HFFc6 (cell line): ENCODE data around the gene FUOM. TPM values are rescaled to one million over a fixed set of nuclear protein-coding genes. Genes with fewer than 3 reads are reported as not detected.

ENCODE experiments used
- DNase-seq: peaks from one replicate; pipeline ENCODE4 v3.0.0-alpha.2; 2018
- H3K27ac Mint-ChIP-seq: 2 replicates; pipeline ENCODE4 v1.8.0; 2020; ENCODE audit warnings: mild to moderate bottlenecking, mixed read lengths
- H3K27me3 Mint-ChIP-seq: 2 replicates; pipeline ENCODE4 v1.8.0; 2021; ENCODE audit warnings: mild to moderate bottlenecking, moderate library complexity, mixed read lengths; ENCODE audit not compliant: insufficient read depth
- H3K36me3 Mint-ChIP-seq: 2 replicates; pipeline ENCODE4 v1.8.0; 2021; ENCODE audit warnings: low read depth, mixed read lengths
- H3K4me1 Mint-ChIP-seq: 2 replicates; pipeline ENCODE4 v1.8.0; 2020; ENCODE audit warnings: low read depth, mixed read lengths
- H3K4me3 Mint-ChIP-seq: 2 replicates; pipeline ENCODE4 v1.8.0; 2020; ENCODE audit warnings: mild to moderate bottlenecking, moderate library complexity, mixed read lengths
- H3K9me3 Mint-ChIP-seq: 2 replicates; pipeline ENCODE4 v1.8.0; 2020; ENCODE audit warnings: mild to moderate bottlenecking, mixed read lengths
- total RNA-seq, 6 experiments: library from RNA; stranded (reverse); fragmentation: NEBNext Ultra II Directional; extraction: Animal tissue kit (Norgen Biotek cat#: 25700); gene quantifications; 2 replicates in 1 of 6; 3 replicates in 5 of 6; pipeline ENCODE4 v1.2.3, GENCODE V29; 2021
- TF ChIP-seq, protein P1 (sequence below): fragments of 200-600 bp; sonication (generic); IDR thresholded peaks from 2 replicates; pipeline ENCODE4 v1.5.0; 2021; ENCODE audit warnings: antibody characterized with exemption, mild to moderate bottlenecking

The FUOM gene
- total RNA-seq, 6 experiments from 2014 or later, result 0.55 to 8.9 (median 7.8) TPM

DNA sequence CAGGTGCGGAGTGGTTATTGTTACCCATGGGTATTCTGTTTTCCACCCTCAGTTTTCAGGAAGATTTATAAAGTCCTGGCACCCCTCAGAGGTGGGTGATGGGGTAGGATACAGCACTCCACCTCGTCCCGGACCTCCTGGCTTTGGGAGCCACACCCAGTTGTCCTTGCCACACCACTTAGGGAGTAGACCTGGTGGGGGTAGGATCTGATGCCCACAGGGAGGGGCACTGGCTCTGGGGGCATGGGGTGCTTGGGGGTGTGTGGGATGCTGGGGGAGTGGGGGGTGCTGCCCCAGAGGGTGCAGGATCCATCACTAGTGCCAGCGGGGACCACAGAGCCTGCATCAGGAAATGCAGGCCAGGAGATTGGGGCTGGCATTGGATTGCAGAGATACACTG is 44.6 kb downstream of the FUOM start:
- Mint-ChIP-seq H3K27me3 (peaks cover 1% of the 10 kb centered on the region), H3K4me1 (no peaks in the 10 kb centered on the region), H3K36me3 (peaks cover 1% of the 10 kb centered on the region), H3K27ac (no peak overlapping the region), H3K4me3 (no peak overlapping the region), H3K9me3 (no peaks in the 10 kb centered on the region)
- no peak for DNase-seq
- TF ChIP-seq, protein P1, sequence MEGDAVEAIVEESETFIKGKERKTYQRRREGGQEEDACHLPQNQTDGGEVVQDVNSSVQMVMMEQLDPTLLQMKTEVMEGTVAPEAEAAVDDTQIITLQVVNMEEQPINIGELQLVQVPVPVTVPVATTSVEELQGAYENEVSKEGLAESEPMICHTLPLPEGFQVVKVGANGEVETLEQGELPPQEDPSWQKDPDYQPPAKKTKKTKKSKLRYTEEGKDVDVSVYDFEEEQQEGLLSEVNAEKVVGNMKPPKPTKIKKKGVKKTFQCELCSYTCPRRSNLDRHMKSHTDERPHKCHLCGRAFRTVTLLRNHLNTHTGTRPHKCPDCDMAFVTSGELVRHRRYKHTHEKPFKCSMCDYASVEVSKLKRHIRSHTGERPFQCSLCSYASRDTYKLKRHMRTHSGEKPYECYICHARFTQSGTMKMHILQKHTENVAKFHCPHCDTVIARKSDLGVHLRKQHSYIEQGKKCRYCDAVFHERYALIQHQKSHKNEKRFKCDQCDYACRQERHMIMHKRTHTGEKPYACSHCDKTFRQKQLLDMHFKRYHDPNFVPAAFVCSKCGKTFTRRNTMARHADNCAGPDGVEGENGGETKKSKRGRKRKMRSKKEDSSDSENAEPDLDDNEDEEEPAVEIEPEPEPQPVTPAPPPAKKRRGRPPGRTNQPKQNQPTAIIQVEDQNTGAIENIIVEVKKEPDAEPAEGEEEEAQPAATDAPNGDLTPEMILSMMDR, result no peak

DNA sequence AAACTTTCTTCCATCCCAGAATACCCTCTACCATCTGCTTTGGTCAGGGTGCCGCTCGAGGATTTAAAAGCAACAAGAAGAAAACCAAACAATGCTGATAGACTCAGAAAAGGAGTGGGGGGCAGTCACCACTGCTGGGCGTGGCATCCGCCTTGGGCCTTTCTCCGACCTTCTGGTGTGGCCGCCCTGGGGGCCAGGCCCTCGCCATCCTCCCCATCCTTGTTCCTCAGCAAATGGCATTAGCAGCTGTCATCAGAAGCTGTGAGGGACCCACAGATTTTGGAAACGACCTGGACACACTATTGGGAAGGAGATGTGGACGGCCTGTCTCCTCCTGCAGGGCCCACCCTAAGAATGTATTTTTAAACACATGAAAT is 45.1 kb downstream of the FUOM start:
- H3K4me1 Mint-ChIP-seq, result peaks cover 4% of the 10 kb centered on the region
- H3K4me3 Mint-ChIP-seq, result no peak overlapping the region
- TF ChIP-seq, protein P1, result no peak
- H3K9me3 Mint-ChIP-seq, result no peaks in the 10 kb centered on the region
- no peak overlapping the region for H3K27ac Mint-ChIP-seq
- no peak for DNase-seq
- peaks cover 5% of the 10 kb centered on the region for H3K36me3 Mint-ChIP-seq
- H3K27me3 Mint-ChIP-seq, result peaks cover 4% of the 10 kb centered on the region

DNA sequence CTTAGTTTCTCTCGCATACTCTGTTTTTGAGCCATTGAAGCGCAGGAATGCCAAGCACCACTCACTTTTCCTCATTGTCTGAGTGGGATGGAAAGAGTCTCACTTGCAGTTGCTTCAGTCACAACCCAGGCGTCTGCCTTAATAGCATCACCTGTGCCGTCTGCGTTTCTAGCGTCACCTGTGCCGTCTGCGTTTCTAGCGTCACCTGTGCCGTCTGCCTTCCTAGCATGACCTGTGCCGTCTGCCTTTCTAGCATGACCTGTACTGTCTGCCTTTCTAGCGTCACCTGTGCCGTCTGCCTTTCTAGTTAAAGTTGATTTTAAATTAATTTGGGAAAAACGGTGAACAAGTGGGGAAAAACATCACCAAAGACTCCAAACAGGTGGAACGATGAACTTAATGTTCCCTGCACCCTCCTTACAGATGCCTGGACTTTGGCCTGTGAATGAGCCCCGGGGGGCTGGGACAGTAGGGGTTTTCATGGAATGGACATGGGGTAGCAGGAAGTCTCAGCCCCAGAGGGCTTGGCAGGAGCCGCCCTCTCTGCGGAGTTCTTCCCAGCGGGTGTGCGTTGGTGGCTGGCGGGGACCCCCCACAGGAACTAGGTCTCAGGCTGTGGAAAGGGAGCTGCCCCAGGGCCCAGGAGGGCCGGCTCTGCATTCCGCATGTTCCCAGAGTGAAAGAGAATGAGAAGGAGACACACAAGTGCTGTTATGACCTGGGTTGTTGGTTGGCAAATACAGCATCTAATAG is 45.6 kb downstream of the FUOM start:
- Mint-ChIP-seq H3K4me3 (no peak overlapping the region), H3K9me3 (no peaks in the 10 kb centered on the region)

DNA sequence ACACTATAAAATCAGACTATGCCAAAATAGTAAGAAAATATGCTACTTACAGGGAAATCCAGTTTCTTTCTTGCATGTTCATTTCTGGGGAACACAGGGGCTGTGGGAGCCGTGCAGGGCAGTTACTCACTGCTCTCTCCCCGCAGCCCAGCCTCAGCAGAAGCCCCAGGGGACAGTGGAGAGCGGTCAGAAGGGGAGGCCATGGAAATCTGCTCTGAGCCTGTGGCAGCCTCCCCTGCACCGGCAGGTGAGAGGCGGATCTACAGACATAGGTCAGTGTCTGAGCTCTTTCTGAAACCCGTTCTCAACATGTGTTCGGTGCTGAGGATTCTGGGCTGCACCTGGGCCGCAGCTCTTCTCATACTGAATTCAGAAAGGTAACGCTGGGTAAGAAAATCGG is 46.2 kb downstream of the FUOM start:
- no peak overlapping the region for H3K27ac Mint-ChIP-seq
- no peak overlapping the region for H3K4me3 Mint-ChIP-seq
- TF ChIP-seq, protein P1, result no peak
- peaks cover 4% of the 10 kb centered on the region for H3K27me3 Mint-ChIP-seq
- DNase-seq, result no peak
- peaks cover 5% of the 10 kb centered on the region for H3K36me3 Mint-ChIP-seq
- peaks cover 14% of the 10 kb centered on the region for H3K4me1 Mint-ChIP-seq
- H3K9me3 Mint-ChIP-seq, result no peaks in the 10 kb centered on the region

More for the DNA sequence above, 45.6 kb downstream of the FUOM start:
- DNase-seq, result no peak
- TF ChIP-seq, protein P1, result no peak
- Mint-ChIP-seq H3K4me1 (peaks cover 9% of the 10 kb centered on the region), H3K36me3 (peaks cover 5% of the 10 kb centered on the region), H3K27me3 (peaks cover 4% of the 10 kb centered on the region), H3K27ac (no peak overlapping the region)

DNA sequence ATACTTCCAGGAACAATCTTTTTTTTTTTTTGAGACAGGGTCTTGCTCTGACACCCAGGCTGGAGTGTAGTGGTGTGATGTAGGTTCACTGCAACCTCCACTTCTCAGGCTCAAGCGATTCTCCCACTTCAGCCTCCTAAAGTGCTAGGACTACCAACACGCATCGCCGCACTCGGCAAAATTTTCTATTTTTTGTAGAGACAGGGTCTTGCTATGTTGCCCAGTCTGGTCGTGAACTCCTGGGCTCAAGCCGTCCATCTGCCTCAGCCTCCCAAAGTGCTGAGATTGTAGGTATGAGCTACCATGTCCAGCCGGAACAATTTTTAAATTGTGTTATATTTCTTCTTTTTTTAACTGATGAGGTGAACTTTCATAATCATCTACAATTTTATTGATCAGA is 47.0 kb downstream of the FUOM start:
- Mint-ChIP-seq H3K4me3 (no peak overlapping the region), H3K4me1 (peaks cover 14% of the 10 kb centered on the region), H3K27me3 (peaks cover 4% of the 10 kb centered on the region), H3K27ac (no peak overlapping the region), H3K9me3 (no peaks in the 10 kb centered on the region), H3K36me3 (peaks cover 5% of the 10 kb centered on the region)
- no peak for DNase-seq
- TF ChIP-seq, protein P1, result no peak
